Measurements from ENCODE around the gene ERCC1.

The ERCC1 gene

DNA sequence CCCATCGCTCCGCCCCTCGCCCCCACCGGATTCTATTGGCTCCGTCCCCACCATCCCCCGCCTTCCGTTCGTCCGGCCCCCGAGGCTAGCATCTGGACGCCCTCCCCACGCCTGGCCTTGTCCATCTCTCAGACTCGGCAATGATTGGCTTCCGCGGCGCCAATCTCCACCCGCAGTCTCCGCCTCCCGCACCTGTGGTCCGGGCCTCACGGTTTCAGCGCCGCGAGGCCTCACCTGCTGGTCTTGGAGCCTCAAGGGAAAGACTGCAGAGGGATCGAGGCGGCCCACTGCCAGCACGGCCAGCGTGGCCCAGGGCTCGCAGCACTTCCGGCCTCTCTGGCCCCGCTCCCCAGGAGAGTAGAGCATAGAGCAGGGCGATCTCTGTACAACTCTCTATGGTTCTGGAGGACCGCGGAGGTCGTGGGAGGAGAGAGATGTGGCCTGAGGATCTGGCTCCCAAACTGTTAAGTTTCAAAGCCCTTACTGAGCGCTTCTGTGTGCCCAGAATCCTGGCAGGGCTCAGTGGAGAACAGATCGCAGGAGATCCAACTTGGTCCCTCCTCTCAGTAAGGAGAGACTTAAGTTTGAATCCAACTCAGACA, at the start of gene ERCC1:
TSS of gene ERCC1 (minus strand) at position 329 of the 602 bp plus-strand sequence. CDS start 543 bp downstream, outside the sequence.
- DNase-seq: peak; percentile 94

GRCh38 chr19:45473367-45473681, 49.6 kb upstream of the ERCC1 start:
- no peak for DNase-seq

GRCh38 chr19:45472563-45473366, 49.0 kb upstream of the ERCC1 start:
- DNase-seq: no peak

DNA sequence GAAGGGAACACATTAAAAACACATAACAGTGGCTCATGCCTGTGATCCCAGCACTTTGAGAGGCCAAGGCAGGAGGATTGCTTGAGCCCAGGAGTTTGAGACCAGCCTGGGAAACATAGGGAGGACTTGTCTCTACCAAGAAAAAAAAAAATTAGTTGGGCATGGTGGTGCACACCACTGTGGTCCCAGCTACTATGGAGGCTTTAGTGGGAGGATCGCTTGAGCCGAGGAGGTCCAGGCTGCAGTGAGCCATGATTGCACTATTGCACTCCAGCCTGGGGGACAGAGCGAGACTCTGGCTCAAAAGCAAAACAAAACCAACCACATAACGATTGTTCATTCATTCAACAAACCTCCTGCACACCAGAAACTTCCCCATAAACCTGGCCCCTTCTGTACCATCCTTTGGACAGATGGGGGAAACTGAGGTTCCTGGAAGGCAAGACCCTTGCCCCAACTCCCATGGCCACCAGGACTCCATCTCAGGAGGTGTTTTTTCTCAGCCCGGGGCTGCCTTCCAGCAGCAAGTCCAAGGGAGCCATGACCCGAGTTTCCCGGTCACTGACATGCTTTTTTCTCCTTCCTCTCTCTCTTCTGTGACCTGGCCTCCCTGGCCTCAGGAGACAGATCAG, 48.3 kb upstream of the ERCC1 start:
- DNase-seq: no peak

GRCh38 chr19:45471111-45471930, 47.6 kb upstream of the ERCC1 start:
- DNase-seq: no peak

DNA sequence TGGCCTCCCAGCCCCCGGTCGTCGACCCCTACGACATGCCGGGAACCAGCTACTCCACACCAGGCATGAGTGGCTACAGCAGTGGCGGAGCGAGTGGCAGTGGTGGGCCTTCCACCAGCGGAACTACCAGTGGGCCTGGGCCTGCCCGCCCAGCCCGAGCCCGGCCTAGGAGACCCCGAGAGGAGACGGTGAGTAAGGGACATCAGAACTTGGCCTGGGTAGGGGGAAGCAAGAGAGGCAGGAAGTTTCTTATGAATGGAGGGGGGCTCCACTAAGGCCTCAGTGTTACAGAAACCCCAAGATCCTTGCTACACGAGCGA, 47.0 kb upstream of the ERCC1 start:
- no peak for DNase-seq

DNA sequence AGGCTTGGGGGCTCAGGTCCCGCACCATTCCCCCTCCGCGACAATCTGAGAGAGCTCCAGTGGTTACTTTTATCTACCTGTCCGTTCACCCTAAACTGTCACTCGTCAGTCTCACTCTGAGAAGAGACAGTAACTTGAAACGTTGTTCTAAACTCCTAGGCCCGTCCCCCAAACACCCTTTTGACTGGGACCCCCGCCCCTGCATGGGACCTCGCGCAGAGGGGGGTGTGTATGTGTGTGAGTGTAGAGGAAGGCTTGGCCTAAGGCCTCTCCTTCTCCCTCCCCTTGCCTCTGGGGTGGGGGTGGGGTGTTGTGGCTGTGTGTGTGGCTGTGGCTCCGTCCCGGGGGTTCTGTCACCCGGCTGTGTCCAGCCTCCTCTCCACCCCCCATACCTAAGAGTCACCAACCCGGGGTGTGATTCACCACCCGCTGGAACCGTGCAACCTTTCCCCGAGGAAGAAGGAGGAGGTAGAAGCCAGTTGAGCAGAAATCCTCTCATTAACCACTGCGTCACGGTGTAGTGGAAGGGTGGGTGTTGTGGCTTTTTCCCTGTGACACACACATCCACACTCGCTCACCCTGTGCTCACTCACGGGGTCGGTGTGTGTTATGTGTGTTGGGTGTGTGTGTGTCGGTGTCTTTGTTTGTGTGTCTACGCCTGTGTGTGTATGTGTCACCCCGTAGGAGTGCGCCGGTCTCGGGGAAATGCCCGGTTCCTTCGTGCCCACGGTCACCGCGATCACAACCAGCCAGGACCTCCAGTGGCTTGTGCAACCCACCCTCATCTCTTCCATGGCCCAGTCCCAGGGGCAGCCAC, 46.4 kb upstream of the ERCC1 start:
- DNase-seq: no peak

DNA sequence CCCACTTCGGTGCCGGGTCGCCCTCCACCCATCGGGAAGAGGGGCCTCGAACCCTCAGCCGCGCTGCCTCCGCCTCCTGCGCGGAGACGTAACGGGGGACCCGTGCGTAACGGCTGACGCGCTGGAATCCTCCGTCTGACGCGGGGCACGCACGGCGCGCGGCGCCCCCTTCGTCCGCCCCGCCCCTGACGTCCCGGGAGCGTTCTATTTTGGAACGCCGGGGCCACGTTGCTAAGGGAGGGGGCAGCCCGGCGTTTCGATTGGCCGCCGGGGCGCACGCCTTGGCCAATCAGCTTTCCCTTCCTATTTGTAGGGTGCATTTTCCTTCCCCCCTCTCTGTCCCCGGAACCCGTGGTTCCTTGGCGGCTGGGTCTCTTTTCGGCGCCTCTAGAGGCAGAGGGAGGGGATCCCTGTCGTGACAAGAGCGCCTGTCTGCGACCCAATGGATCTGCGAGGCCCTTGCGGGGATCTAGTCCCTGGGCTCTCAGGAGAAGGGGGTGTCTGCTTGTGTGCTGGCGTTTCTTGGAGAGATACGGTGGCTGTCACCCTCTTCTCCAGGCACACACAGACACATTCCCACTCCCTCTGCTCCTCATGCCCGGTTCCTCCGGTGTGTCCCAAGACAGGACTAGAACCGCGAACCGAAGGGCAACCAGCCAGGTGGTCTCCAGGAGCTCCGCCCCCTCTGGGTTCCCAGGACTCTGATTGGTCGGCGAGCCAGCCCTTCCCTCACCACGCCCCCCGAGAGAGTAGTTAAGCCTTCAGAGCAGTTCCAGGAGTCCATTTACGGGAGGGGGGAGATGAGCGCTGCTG, 45.6 kb upstream of the ERCC1 start:
- DNase-seq: peak; percentile 97

DNA sequence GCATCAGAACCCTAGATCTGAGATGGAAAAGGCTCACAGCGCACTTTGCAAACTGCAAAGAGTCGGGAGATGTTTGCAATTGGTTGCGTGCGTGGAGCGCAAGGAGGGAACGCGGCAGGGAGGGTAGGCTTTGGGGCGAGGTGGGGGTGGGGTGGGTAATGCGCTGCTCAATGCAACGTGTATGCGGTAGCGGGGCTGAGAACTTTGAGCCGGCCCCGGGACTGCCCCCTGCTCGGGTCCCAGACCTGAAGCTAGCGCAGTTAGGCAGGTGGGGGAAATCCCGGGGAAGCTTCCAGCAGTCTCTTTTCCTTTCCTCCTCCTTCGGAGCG, 45.0 kb upstream of the ERCC1 start:
- DNase-seq: no peak

GRCh38 chr19:45468159-45468651, 44.5 kb upstream of the ERCC1 start:
- DNase-seq: peak; percentile 23

- DNase-seq: peak; percentile 96
These were observed 43.9 kb upstream of the ERCC1 start, which contains the start of gene FOSB for GRCh38 chr19:45467456-45468158. FOSB (plus strand) TSS chr19:45467996; CDS start chr19:45468587, 591 bp downstream.

DNA sequence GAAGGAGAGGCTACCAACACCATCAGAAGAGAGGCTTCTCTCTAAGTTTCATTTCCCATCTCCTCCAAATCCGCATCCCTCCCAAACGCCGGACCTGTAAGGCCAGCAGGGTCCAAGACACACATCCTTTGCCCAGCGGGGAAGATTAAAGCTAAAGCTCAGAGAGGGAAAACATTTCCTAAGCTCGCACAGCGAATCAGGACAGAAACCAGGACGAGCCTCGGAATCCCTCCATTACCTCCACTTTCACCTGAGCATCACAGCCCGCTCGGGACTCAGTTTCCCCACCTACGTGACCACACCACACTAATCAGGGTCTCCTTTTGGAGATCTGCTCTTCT, 43.4 kb upstream of the ERCC1 start:
- no peak for DNase-seq

DNA sequence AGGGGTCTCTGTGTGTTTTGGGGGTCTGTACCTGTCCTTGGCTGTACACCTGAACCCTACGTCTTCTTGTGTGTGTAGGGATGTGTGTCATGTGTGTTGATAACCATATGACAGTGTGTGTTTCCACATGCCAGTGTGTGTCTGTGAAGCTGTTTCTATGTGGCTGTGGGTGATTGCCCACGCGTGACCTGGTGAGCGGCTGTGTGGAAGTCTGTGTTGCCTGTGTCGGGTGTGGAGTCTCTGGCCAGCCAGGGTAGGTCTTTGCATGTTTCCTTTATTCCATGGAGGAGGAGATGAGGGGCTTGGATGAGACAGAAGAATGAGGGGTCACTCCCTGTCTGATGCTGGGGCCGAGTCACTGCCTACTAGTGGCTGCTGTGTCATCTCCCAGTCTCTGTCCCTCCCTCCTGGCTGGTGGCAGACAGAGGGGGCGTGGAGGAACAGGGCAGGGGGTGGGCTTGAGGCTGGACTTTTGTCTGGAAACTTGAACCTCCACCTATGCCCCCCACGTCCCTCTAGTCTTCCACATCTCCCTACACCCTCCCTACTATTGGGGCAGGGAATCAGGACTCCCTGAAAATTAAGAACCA, 41.2 kb upstream of the ERCC1 start:
- DNase-seq: no peak

- DNase-seq: no peak
These were observed 40.6 kb upstream of the ERCC1 start for GRCh38 chr19:45464274-45464673.

GRCh38 chr19:45463241-45463640, 39.5 kb upstream of the ERCC1 start:
- DNase-seq: no peak

DNA sequence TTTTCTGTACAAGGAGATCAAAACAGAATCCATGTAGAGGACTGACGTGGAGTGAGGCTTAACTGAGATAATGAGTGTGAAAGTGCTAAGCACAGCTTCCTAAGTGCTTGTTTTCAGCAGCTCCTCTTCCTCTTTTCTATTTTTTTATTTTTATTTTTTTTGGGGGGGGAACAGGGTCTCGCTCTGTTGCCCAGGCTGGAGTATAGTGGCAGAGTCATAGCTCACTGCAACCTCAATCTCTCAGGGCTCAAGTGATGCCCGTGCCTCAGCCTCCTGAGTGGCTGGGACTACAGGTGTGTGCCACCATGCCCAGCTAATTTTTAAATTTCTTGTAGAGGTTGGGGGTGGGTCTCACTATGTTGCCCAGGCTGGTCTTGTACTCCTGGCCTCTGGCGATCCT, 38.5 kb upstream of the ERCC1 start:
- no peak for DNase-seq

DNA sequence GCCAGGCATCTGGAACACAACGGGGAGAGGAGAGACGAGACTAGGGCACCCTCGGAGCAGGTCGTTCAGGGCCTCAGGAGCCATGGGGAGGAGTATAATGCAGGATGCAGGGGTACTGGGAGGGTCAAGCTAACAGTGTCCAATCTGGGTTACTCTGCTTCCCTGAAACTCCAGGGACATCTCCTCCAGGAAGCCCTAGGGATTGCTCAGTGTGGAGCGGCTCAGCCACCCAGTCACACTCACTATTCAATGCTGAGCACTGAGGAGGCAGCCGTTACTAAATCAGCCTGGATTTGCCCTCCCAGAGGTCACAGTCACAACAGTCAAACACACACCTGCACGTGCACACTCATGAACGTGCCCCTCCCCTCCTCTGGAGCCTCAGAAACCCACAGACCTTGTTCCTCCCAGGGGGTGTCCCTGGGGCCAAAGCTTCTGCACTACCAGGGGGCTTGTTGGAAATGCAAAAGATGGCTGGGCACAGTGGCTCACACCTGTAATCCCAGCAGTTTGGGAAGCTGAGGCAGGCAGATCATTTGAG, 37.2 kb upstream of the ERCC1 start:
- DNase-seq: no peak

DNA sequence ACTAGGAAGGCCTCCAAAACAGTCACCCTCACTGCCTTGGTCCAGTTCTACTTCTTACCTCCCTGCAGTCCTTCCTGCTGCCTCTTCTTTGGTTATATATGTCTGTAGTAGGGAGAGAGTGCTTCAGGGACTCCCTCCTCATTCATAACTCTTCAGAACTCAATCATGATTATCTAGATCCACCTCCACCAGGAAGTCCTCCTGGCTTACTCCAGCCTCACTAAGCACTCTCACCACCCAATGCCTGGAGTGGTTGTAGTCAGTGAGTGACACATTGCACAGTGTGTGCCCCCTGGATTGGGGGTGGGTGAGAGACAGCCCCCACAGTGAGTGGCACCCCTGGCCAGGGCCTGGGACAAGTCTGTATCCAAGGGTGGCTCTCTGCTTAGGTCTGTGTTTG, 34.1 kb upstream of the ERCC1 start:
- no peak for DNase-seq

- DNase-seq: no peak
These were observed 32.7 kb upstream of the ERCC1 start for GRCh38 chr19:45456500-45456815.

DNA sequence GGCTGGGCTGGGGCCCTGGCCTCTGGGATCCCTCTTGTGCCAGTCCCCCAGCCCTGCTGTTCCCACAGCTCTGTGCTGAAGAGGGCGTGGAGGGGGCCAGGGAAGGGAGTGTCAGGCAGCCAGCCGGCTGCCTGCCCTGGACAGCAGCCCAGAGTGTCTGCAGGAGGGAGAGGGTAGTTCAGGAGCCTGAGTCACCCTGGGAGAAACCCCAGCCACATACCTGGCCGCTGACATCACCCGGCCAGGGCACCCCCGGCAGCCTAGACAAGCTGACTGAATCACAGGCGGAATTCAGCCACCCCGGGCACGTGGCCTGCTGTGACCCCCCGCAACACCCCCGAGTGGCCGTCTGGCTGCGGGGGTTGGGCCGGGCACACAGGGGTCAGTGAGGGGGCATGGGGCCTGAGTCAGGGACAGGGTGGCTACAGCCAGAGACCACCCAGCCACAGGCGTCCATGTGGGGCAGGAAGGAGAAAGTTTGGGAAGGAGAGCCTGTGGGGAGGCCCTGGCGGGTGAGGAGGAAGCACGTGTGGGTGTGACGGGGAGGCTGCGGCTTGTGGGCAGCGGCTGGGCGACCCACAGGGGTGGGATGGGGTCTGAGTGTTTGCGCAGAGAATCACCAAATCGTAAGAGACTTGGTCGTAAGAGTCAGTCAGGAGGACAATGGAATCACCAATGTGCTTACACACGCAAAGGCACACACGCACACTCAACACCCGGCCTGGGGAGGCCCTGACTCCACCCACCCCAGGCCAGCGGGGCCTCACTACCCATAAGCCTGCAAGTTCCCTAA, 32.2 kb upstream of the ERCC1 start:
- DNase-seq: peak; percentile 45

Measured in activated CD4-positive, alpha-beta T cell treated with anti-CD3 and anti-CD28 coated beads, Interleukin-2, amount 50 U/mL, for 16 hours (primary cell).